H1 (cell line): Measurements from ENCODE around the gene STAT1. TPM values are rescaled to one million over a fixed set of nuclear protein-coding genes. Genes with fewer than 3 reads are reported as not detected.

Source experiments
- CBX8 ChIP-seq: fragments of 300-800, 300-1000 bp; sonication (generic); IDR thresholded peaks from 2 replicates; pipeline ENCODE4 v1.7.1; 2016; ENCODE audit warnings: low read depth, low read length, borderline replicate concordance
- POLR2A ChIP-seq, 2 experiments: IDR thresholded peaks; 1 replicate in 1 of 2; 2 replicates in 1 of 2; pipeline ENCODE4 v1.6.1; 2011; ENCODE audit warnings: low read depth in 2 of 2, low read length in 2 of 2, mild to moderate bottlenecking in 2 of 2; ENCODE audit errors: control extremely low read depth in 1 of 2
- polyA plus RNA-seq, 7 experiments: library from polyadenylated mRNA; depleted of rRNA in 3 of 7; stranded (reverse) in 5 of 7; unstranded in 2 of 7; fragments of >200 nt in 5 of 7; fragments of 200-250 nt in 2 of 7; gene quantifications; 1 replicate in 5 of 7; 2 replicates in 1 of 7; 4 replicates in 1 of 7; pipeline versions ENCODE4 v1.2.1 to v1.2.3, GENCODE V29; 2011 to 2013; ENCODE audit warnings: missing spikeins in 2 of 7, mixed read lengths in 2 of 7
- total RNA-seq: library from RNA; stranded (reverse); fragmentation: NEBNext Ultra II Directional; extraction: Animal tissue kit (Norgen Biotek cat#: 25700); gene quantifications from 2 replicates; pipeline ENCODE4 v1.2.1, GENCODE V29; 2021

STAT1 gene
- total and polyA plus RNA-seq, 2 of the 8 experiments (the other 6 are each of a cell fraction or from before 2014, with no cell fraction given) = 20.3 to 43.0 TPM

DNA sequence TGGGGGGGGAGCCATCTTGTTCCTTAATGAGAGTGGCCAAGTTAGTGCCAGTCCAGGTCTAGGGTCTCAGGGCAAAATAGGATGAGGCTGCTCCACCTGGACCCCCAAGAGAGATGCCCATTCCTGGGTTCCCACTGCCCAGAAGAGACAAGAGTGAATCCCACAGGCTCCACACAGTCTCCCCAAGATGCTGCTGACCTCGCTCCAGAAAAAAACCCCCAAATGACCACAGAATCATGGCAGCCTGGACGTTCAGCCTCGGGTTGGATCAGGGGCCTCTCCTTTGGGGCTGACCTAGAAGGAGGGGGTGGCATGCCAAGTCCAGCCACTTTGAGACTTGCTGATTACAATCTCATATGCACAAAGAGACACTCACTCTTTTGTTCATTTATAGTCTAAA is 25.1 kb downstream of the STAT1 start (continued):
- TF ChIP-seq POLR2A (IDR thresholded peaks at IDR 0.05; ENCODE audit: control extremely low read depth in 1 of 2, low read depth in 2 of 2, low read length in 2 of 2) (no peak), CBX8 (no peak)
- TF ChIP-seq, all 59 proteins: peak for 0
